K562 (cell line): ENCODE measurements around the gene DHPS. TPM values are rescaled to one million over a fixed set of nuclear protein-coding genes. Genes with fewer than 3 reads are reported as not detected.

Experiments used
- ARID2 ChIP-seq: fragments of 450-650 bp; IDR thresholded peaks from 2 replicates; pipeline ENCODE4 v1.6.1; 2017; ENCODE audit warnings: antibody characterized with exemption, mild to moderate bottlenecking
- CTCF ChIP-seq, 3 experiments: IDR thresholded peaks in 2 of 3; conservative IDR thresholded peaks in 1 of 3; 2 replicates each; pipeline ENCODE4 v1.5.1; 2011 to 2012; ENCODE audit warnings: low read length in 3 of 3, mild to moderate bottlenecking in 3 of 3, control low read depth in 2 of 3, improper control_type of control experiment in 1 of 3, inconsistent platforms in 1 of 3, low read depth in 1 of 3, mixed read lengths in 1 of 3, moderate library complexity in 1 of 3; ENCODE audit not compliant: insufficient read depth in 2 of 3
- FOSL1 ChIP-seq: fragments of 200-800 bp; sonication (Bioruptor generic); conservative IDR thresholded peaks from 2 replicates; pipeline ENCODE4 v1.6.1; 2016; ENCODE audit warnings: missing genetic modification characterization, missing compliant biosample characterization
- FOXJ2 ChIP-seq: fragments of 200-800 bp; sonication (Bioruptor generic); IDR thresholded peaks from 2 replicates; pipeline ENCODE4 v1.6.1; 2016; ENCODE audit warnings: missing genetic modification characterization, missing compliant biosample characterization
- HES1 ChIP-seq: fragments of 450-650 bp; IDR thresholded peaks from 2 replicates; pipeline ENCODE4 v1.6.1; 2016; ENCODE audit warnings: low read depth, mild to moderate bottlenecking, moderate library complexity
- HMGN3 ChIP-seq: IDR thresholded peaks from 2 replicates; pipeline ENCODE4 v1.6.1; 2011; ENCODE audit warnings: borderline replicate concordance, low read depth, mild to moderate bottlenecking, mixed read lengths, low read length; ENCODE audit not compliant: insufficient read length; ENCODE audit errors: extremely low read depth
- HNRNPL ChIP-seq: fragments of 200-400 bp; formaldehyde crosslinking; IDR thresholded peaks from 2 replicates; pipeline ENCODE4 v1.6.1; 2017; ENCODE audit warnings: low read depth, mild to moderate bottlenecking, low read length
- HNRNPUL1 ChIP-seq: fragments of 200-400 bp; formaldehyde crosslinking; IDR thresholded peaks from 2 replicates; pipeline ENCODE4 v1.6.1; 2017; ENCODE audit warnings: low read length
- IRF9 ChIP-seq: fragments of 450-650 bp; IDR thresholded peaks from 2 replicates; pipeline ENCODE4 v1.6.1; 2016; ENCODE audit warnings: missing biosample characterization, missing genetic modification characterization
- NFE2 ChIP-seq: IDR thresholded peaks from 2 replicates; pipeline ENCODE4 v1.6.1; 2014; ENCODE audit warnings: antibody characterized with exemption, low read depth
- POLR3A ChIP-seq: IDR thresholded peaks from 2 replicates; pipeline ENCODE4 v1.6.1; 2011; ENCODE audit warnings: borderline replicate concordance, mild to moderate bottlenecking, moderate library complexity; ENCODE audit not compliant: insufficient read length, insufficient read depth; ENCODE audit errors: extremely low read depth
- SMARCA5 ChIP-seq: fragments of 450-650 bp; IDR thresholded peaks from 2 replicates; pipeline ENCODE4 v1.6.1; 2016
- SMARCE1 ChIP-seq: fragments of 450-650 bp; IDR thresholded peaks from 2 replicates; pipeline ENCODE4 v1.7.1; 2016; ENCODE audit warnings: mild to moderate bottlenecking
- SOX6 ChIP-seq: fragments of 450-650 bp; IDR thresholded peaks from 2 replicates; pipeline ENCODE4 v1.6.1; 2014; ENCODE audit warnings: mild to moderate bottlenecking
- STAT5A ChIP-seq: IDR thresholded peaks from 2 replicates; pipeline ENCODE4 v1.6.1; 2012; ENCODE audit warnings: low read length, inconsistent platforms, borderline replicate concordance
- TGIF2 ChIP-seq: sonication (generic); formaldehyde crosslinking; IDR thresholded peaks from 2 replicates; pipeline ENCODE4 v1.8.1; 2022; ENCODE audit warnings: mild to moderate bottlenecking, missing genetic modification reagents, moderate library complexity
- ZBTB43 ChIP-seq: sonication (generic); formaldehyde crosslinking; IDR thresholded peaks from 2 replicates; pipeline ENCODE4 v1.8.0; 2023; ENCODE audit warnings: mild to moderate bottlenecking, missing genetic modification reagents
- ZNF41 ChIP-seq: fragments of 250-450 bp; sonication (Bioruptor Pico); conservative IDR thresholded peaks from 2 replicates; pipeline ENCODE4 v1.4.0; 2020; ENCODE audit warnings: mild to moderate bottlenecking
- ZNF445 ChIP-seq: fragments of 250-450 bp; sonication (Bioruptor Pico); IDR thresholded peaks from 2 replicates; pipeline ENCODE4 v1.4.0; 2020; ENCODE audit warnings: low read depth, mild to moderate bottlenecking, moderate library complexity
- polyA plus RNA-seq, 8 experiments: library from polyadenylated mRNA; depleted of rRNA in 4 of 8; stranded (reverse) in 5 of 8; unstranded in 3 of 8; fragments of >200 nt; fragmentation: Nextera tagmentation in 2 of 8; fragmentation: Illumina TruSeq in 1 of 8; extraction: Ambion mirVana in 2 of 8; extraction: Trizol in 1 of 8; gene quantifications; 2 replicates each; pipeline versions ENCODE4 v1.2.1 to v1.2.3, GENCODE V29; 2011 to 2014; ENCODE audit warnings: inconsistent platforms in 1 of 8, missing spikeins in 1 of 8
- total RNA-seq, 7 experiments: library from RNA; depleted of rRNA in 6 of 7; stranded (reverse); fragments of >200 nt in 6 of 7; fragmentation: Illumina TruSeq in 2 of 7; extraction: Trizol in 2 of 7; gene quantifications; 2 replicates each; pipeline versions ENCODE4 v1.2.1 to v1.2.3, GENCODE V29; 2011 to 2021; ENCODE audit warnings: low replicate concordance in 1 of 7
- TF ChIP-seq, protein P1 (sequence below): fragments of 250-450 bp; sonication (Bioruptor Pico); IDR thresholded peaks from 2 replicates; pipeline ENCODE4 v1.4.0; 2020
- TF ChIP-seq, protein P2 (sequence below): sonication (generic); formaldehyde crosslinking; IDR thresholded peaks from 2 replicates; pipeline ENCODE4 v1.8.0; 2022; ENCODE audit warnings: mild to moderate bottlenecking, missing genetic modification reagents

Gene DHPS
- total and polyA plus RNA-seq, 9 of the 15 experiments (the other 6 are each of a cell fraction or from before 2014, with no cell fraction given), result 47.1 to 110 (median 79.9) TPM

DNA sequence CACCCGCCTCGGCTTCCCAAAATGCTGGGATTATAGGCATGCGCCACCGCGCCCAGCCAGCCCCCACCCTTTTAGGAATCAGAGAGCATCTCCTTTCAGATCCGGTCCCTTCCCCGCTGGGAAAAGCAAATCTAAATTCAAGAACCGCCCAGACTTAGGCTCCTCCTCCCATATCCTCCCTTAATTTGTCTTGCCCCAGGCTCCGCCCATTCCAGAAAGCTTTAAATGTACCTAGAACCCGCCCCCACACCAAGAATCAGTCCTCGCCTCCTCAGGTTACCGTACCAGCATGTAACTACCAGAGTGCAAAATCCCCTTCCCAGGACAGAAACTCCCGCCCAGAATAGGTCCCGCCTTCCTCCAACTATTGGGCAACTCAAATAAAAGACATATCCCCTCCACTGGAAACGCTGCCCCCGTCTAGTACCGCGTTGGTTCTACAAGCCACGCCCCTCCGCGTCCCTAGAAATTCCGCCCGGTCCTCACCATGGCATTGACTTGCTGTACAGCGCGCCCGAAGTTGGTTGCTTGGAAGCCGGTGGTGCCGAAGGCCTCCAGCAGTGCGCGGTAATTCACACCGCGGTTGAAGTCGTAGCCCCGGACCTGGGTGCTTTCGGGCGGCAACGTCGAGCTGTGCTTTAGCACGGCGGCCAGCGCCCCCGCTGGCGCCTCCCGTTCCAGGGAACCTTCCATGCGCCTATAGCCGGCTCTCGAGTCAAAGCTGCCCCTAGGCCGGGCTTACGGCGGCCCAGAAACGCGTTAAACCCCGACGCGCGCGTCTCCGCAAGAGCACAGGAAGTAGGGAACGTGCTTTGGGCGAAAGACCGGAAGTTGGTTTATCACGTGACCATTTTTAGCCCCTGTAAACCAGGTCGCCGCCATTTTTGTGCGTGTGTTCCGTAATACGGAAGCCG lies at the start of gene DHPS (continued):
- TF ChIP-seq, protein P1, sequence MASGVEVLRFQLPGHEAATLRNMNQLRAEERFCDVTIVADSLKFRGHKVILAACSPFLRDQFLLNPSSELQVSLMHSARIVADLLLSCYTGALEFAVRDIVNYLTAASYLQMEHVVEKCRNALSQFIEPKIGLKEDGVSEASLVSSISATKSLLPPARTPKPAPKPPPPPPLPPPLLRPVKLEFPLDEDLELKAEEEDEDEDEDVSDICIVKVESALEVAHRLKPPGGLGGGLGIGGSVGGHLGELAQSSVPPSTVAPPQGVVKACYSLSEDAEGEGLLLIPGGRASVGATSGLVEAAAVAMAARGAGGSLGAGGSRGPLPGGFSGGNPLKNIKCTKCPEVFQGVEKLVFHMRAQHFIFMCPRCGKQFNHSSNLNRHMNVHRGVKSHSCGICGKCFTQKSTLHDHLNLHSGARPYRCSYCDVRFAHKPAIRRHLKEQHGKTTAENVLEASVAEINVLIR (CRISPR knock-in tag), result peak; percentile 19; the same call in 1 of the 2 replicates
- TF ChIP-seq HMGN3 (no peak), IRF9 (no peak), HES1 (no peak), NFE2 (no peak), TGIF2 (CRISPR knock-in tag) (no peak), FOXJ2 (no peak; the same call in 1 of the 2 replicates), SMARCE1 (no peak), FOSL1 (tag) (0 out of 2 replicates have a peak, but pooled peaks have one; percentile 44), HNRNPL (no peak), SOX6 (no peak), HNRNPUL1 (no peak), CTCF (IDR thresholded peaks at IDR 0.05 in 2 of 3, conservative IDR thresholded peaks at IDR 0.05 in 1 of 3; ENCODE audit: insufficient read depth in 2 of 3, low read depth in 1 of 3, low read length in 3 of 3) (peak in 1 of 3 experiments; percentile 22; a peak in 2 of 6 replicates), ZBTB43 (CRISPR knock-in tag) (peak; percentile 71; the same call in 1 of the 2 replicates), STAT5A (no peak), SMARCA5 (no peak), POLR3A (no peak), ZNF41 (CRISPR knock-in tag) (no peak), ARID2 (no peak), ZNF445 (0 out of 2 replicates have a peak, but pooled peaks have one; percentile 0)
- TF ChIP-seq, protein P2, sequence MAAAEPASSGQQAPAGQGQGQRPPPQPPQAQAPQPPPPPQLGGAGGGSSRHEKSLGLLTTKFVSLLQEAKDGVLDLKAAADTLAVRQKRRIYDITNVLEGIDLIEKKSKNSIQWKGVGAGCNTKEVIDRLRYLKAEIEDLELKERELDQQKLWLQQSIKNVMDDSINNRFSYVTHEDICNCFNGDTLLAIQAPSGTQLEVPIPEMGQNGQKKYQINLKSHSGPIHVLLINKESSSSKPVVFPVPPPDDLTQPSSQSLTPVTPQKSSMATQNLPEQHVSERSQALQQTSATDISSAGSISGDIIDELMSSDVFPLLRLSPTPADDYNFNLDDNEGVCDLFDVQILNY (CRISPR knock-in tag), result no peak
